Activated naive CD4-positive, alpha-beta T cell (primary cell): ENCODE results near the gene GRK1.
"Not testable (repeated sequence)": the region's sequence is repeated elsewhere in the genome, so short reads cannot be mapped to it uniquely, and the experiment has no call there.

Experiments used
- DNase-seq, 4 experiments: peaks; one replicate each; lab custom pipeline; 2025; lab: John Stamatoyannopoulos, UW

Gene GRK1

GRCh38 chr13:113743366-113744195 lies 76.6 kb downstream of the GRK1 start:
- DNase-seq: no peak

GRCh38 chr13:113744197-113745000 lies 77.4 kb downstream of the GRK1 start:
- DNase-seq: no peak

GRCh38 chr13:113745059-113745458 lies 78.0 kb downstream of the GRK1 start:
- DNase-seq: no peak

- not testable (repeated sequence) for DNase-seq
Observed at GRCh38 chr13:113745500-113746142, 78.6 kb downstream of the GRK1 start.

GRCh38 chr13:113746143-113746525 lies 79.1 kb downstream of the GRK1 start:
- DNase-seq: no peak

- DNase-seq: no peak
Observed at GRCh38 chr13:113746671-113747070, 79.7 kb downstream of the GRK1 start.

GRCh38 chr13:113747291-113747833 lies 80.3 kb downstream of the GRK1 start:
- no peak for DNase-seq

- DNase-seq: no peak
Observed at GRCh38 chr13:113748101-113748861, 81.3 kb downstream of the GRK1 start.

- no peak for DNase-seq
Observed at GRCh38 chr13:113748862-113749451, 81.9 kb downstream of the GRK1 start.

- no peak for DNase-seq
Observed at GRCh38 chr13:113749507-113749906, 82.5 kb downstream of the GRK1 start.

GRCh38 chr13:113749967-113750366 lies 82.9 kb downstream of the GRK1 start:
- no peak for DNase-seq

GRCh38 chr13:113750554-113751399 lies 83.8 kb downstream of the GRK1 start:
- no peak for DNase-seq

- DNase-seq: no peak
Observed at GRCh38 chr13:113751491-113751890, 84.5 kb downstream of the GRK1 start.

GRCh38 chr13:113752211-113752986 lies 85.4 kb downstream of the GRK1 start:
- not testable (repeated sequence) for DNase-seq

- DNase-seq: no peak
Observed at GRCh38 chr13:113753171-113753570, 86.2 kb downstream of the GRK1 start.

GRCh38 chr13:113754242-113754641 lies 87.2 kb downstream of the GRK1 start:
- no peak for DNase-seq

- DNase-seq: no peak
Observed at GRCh38 chr13:113754691-113755090, 87.7 kb downstream of the GRK1 start.

GRCh38 chr13:113756441-113757097 lies 89.5 kb downstream of the GRK1 start:
- DNase-seq: no peak
